ENCODE data around the gene PREX1.

- TF ChIP-seq, protein P1, sequence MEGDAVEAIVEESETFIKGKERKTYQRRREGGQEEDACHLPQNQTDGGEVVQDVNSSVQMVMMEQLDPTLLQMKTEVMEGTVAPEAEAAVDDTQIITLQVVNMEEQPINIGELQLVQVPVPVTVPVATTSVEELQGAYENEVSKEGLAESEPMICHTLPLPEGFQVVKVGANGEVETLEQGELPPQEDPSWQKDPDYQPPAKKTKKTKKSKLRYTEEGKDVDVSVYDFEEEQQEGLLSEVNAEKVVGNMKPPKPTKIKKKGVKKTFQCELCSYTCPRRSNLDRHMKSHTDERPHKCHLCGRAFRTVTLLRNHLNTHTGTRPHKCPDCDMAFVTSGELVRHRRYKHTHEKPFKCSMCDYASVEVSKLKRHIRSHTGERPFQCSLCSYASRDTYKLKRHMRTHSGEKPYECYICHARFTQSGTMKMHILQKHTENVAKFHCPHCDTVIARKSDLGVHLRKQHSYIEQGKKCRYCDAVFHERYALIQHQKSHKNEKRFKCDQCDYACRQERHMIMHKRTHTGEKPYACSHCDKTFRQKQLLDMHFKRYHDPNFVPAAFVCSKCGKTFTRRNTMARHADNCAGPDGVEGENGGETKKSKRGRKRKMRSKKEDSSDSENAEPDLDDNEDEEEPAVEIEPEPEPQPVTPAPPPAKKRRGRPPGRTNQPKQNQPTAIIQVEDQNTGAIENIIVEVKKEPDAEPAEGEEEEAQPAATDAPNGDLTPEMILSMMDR (conservative IDR thresholded peaks at IDR 0.05), result no peak
- TF ChIP-seq EZH2 (IDR thresholded peaks at IDR 0.05; ENCODE audit: low read depth), result no peak
Observed at GRCh38 chr20:48672324-48672723, 155.5 kb downstream of the PREX1 start.

Measured in PC-9 (cell line).